DMS79 treated with DMSO at 0.1 percent for 48 hours (cell line): ENCODE results near the gene CCDC92B.

Source experiments
- DNase-seq: peaks from one replicate; lab custom pipeline; 2025; lab: John Stamatoyannopoulos, UW

Gene CCDC92B

GRCh38 chr17:2778489-2778888, 29.0 kb upstream of the CCDC92B start:
- DNase-seq: no peak

- peak; percentile 57 for DNase-seq
Measured at GRCh38 chr17:2777242-2777867, 27.9 kb upstream of the CCDC92B start.

- peak; percentile 76 for DNase-seq
Measured at GRCh38 chr17:2776589-2777241, 27.3 kb upstream of the CCDC92B start.

GRCh38 chr17:2775206-2775605, 25.8 kb upstream of the CCDC92B start:
- DNase-seq: no peak

- DNase-seq: no peak
Measured at GRCh38 chr17:2770129-2770528, 20.7 kb upstream of the CCDC92B start.

- DNase-seq: no peak
Measured at GRCh38 chr17:2758870-2759269, 9.4 kb upstream of the CCDC92B start.

- DNase-seq: peak; percentile 39
Measured at GRCh38 chr17:2755891-2756724, 6.7 kb upstream of the CCDC92B start.

GRCh38 chr17:2751491-2751890, 2.0 kb upstream of the CCDC92B start:
- no peak for DNase-seq

- DNase-seq: no peak
Measured at GRCh38 chr17:2750721-2751120, 1.3 kb upstream of the CCDC92B start.

- peak; percentile 24 for DNase-seq
Measured at GRCh38 chr17:2749784-2750181, 331 bp upstream of the CCDC92B start.

GRCh38 chr17:2745317-2746037, 4.0 kb downstream of the CCDC92B start:
- no peak for DNase-seq

GRCh38 chr17:2737693-2738092, 11.8 kb downstream of the CCDC92B start:
- DNase-seq: no peak

GRCh38 chr17:2736956-2737355, 12.5 kb downstream of the CCDC92B start:
- DNase-seq: no peak

- no peak for DNase-seq
Measured at GRCh38 chr17:2735896-2736295, 13.6 kb downstream of the CCDC92B start.

GRCh38 chr17:2734939-2735338, 14.5 kb downstream of the CCDC92B start:
- DNase-seq: no peak

- no peak for DNase-seq
Measured at GRCh38 chr17:2731807-2732206, 17.6 kb downstream of the CCDC92B start.

GRCh38 chr17:2730764-2731353, 18.6 kb downstream of the CCDC92B start:
- DNase-seq: no peak

GRCh38 chr17:2724784-2725164, 24.7 kb downstream of the CCDC92B start:
- DNase-seq: no peak

GRCh38 chr17:2723997-2724783, 25.3 kb downstream of the CCDC92B start:
- no peak for DNase-seq

GRCh38 chr17:2723505-2723996, 25.9 kb downstream of the CCDC92B start:
- no peak for DNase-seq

- no peak for DNase-seq
Measured at GRCh38 chr17:2722611-2723010, 26.8 kb downstream of the CCDC92B start.
